Endothelial cell of umbilical vein (primary cell): ENCODE measurements around the gene DDX25.

Source experiments
- MAX ChIP-seq: IDR thresholded peaks from 2 replicates; pipeline ENCODE4 v1.6.1; 2011; ENCODE audit not compliant: insufficient read depth, insufficient read length
- POLR2A ChIP-seq: IDR thresholded peaks from 2 replicates; pipeline ENCODE4 v1.6.1; 2012; ENCODE audit warnings: low read depth, mild to moderate bottlenecking, control low read depth, low read length
- POLR2AphosphoS5 ChIP-seq: IDR thresholded peaks from 2 replicates; pipeline ENCODE4 v1.6.1; 2012; ENCODE audit warnings: low read depth, mild to moderate bottlenecking, control low read depth, low read length, moderate library complexity; ENCODE audit not compliant: insufficient read depth

- no peak for TF ChIP-seq POLR2A
- TF ChIP-seq MAX, result no peak
- TF ChIP-seq POLR2AphosphoS5, result no peak
Observed at GRCh38 chr11:125892071-125892470, 12.2 kb upstream of the DDX25 start.
